ENCODE data around the gene RGS5.

The RGS5 gene

DNA sequence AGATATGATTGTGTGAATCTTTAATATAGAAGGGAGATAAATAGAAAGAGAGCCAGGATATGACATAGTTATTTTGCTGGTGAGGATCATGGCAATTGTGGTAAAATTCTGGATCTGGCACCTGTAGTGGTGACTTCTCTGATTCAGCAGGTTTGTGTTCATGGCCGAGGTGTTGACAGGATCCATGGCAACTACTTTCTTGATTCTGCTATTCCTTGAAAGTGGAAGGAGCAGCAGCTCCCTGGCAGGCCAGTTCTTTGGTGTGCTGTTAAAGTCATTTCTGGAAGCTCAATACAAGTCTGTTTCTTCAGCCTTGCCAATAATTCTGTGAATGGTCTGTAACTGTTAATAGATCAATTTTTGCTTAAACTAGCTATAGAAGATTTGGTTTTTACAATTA is 100.1 kb downstream of the RGS5 start:
- Histone ChIP-seq H3K4me3 (ENCODE audit: insufficient read depth, low read length, poor library complexity, severe bottlenecking) (no peak overlapping the region), H3K9me3 (ENCODE audit: insufficient read depth, low read length) (no peaks in the 10 kb centered on the region), H3K9me2 (replicated peaks; ENCODE audit: insufficient read depth, low read length) (no peaks in the 10 kb centered on the region), H3K27me3 (ENCODE audit: low read length) (no peaks in the 10 kb centered on the region), H3K36me3 (ENCODE audit: low read length) (no peaks in the 10 kb centered on the region), H3K79me2 (ENCODE audit: insufficient read depth, low read length) (no peaks in the 10 kb centered on the region), H3K27ac (ENCODE audit: low read depth, low read length) (no peak overlapping the region), H4K20me1 (ENCODE audit: low read depth, low read length) (no peaks in the 10 kb centered on the region), H2AFZ (ENCODE audit: low read depth, low read length, severe bottlenecking) (no peak overlapping the region), H3F3A (ENCODE audit: insufficient read depth) (no peaks in the 10 kb centered on the region), H3K4me2 (ENCODE audit: low read depth, low read length, poor library complexity, severe bottlenecking) (no peak overlapping the region), H3K9ac (ENCODE audit: low read length) (no peak overlapping the region)
- no peak for TF ChIP-seq EZH2phosphoT487 (conservative IDR thresholded peaks at IDR 0.05; ENCODE audit: low read length)
- TF ChIP-seq, protein P1, sequence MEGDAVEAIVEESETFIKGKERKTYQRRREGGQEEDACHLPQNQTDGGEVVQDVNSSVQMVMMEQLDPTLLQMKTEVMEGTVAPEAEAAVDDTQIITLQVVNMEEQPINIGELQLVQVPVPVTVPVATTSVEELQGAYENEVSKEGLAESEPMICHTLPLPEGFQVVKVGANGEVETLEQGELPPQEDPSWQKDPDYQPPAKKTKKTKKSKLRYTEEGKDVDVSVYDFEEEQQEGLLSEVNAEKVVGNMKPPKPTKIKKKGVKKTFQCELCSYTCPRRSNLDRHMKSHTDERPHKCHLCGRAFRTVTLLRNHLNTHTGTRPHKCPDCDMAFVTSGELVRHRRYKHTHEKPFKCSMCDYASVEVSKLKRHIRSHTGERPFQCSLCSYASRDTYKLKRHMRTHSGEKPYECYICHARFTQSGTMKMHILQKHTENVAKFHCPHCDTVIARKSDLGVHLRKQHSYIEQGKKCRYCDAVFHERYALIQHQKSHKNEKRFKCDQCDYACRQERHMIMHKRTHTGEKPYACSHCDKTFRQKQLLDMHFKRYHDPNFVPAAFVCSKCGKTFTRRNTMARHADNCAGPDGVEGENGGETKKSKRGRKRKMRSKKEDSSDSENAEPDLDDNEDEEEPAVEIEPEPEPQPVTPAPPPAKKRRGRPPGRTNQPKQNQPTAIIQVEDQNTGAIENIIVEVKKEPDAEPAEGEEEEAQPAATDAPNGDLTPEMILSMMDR (IDR thresholded peaks at IDR 0.05; ENCODE audit: insufficient read depth, low read length, poor library complexity, severe bottlenecking) = no peak

DNA sequence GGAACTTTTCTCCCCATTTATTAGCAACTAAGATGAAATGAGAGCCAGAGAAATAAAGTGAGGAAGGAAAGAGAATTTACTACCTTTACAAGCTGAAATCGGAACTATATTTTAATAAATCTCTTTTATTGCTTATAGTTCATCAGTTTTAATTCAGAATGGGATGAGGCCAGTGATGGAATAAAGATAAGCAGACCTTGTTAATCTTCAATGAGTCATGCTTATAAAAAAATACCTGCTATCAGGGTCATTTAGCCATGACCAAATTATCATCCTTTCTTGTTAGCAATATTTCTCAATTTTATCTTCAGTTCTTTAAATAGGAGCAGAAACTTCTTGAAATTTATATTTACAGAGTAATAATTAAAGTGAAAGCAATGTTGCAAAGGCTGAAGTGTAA is 107.5 kb downstream of the RGS5 start:
- Histone ChIP-seq H3K36me3 (ENCODE audit: low read length) (no peaks in the 10 kb centered on the region), H3K9me3 (ENCODE audit: insufficient read depth, low read length) (no peaks in the 10 kb centered on the region), H3K27ac (ENCODE audit: low read depth, low read length) (no peak overlapping the region), H3K9ac (ENCODE audit: low read length) (no peak overlapping the region), H4K20me1 (ENCODE audit: low read depth, low read length) (no peaks in the 10 kb centered on the region), H3K9me2 (replicated peaks; ENCODE audit: insufficient read depth, low read length) (no peaks in the 10 kb centered on the region), H3K4me2 (ENCODE audit: low read depth, low read length, poor library complexity, severe bottlenecking) (no peak overlapping the region), H3K4me3 (ENCODE audit: insufficient read depth, low read length, poor library complexity, severe bottlenecking) (no peak overlapping the region), H3K27me3 (ENCODE audit: low read length) (no peaks in the 10 kb centered on the region), H3K79me2 (ENCODE audit: insufficient read depth, low read length) (no peaks in the 10 kb centered on the region), H2AFZ (ENCODE audit: low read depth, low read length, severe bottlenecking) (no peak overlapping the region), H3F3A (ENCODE audit: insufficient read depth) (no peaks in the 10 kb centered on the region)
- TF ChIP-seq, protein P1 (IDR thresholded peaks at IDR 0.05; ENCODE audit: insufficient read depth, low read length, poor library complexity, severe bottlenecking) = no peak
- no peak for TF ChIP-seq EZH2phosphoT487 (conservative IDR thresholded peaks at IDR 0.05; ENCODE audit: low read length)

DNA sequence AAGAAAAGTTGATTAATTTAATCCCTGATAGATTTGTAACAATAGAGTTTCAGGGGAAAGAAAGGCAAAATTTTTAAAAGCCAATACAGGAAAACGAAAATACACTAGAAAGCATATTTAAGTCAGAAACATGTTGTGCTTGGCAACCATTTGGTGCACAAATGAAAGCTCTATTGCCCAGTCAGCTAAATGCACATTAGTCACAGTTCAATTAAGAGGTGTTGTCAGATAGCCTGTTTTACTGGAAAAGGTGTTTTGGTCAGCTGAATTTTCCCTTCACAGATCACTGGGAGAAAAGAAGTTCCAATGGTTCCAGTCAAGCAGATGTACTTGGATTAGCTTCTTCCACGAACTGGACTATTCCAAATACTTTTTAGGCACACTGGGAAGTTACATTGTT is 108.1 kb downstream of the RGS5 start:
- H3K9ac ChIP-seq (ENCODE audit: low read length) = no peak overlapping the region
- no peak overlapping the region for H3K4me3 ChIP-seq (ENCODE audit: insufficient read depth, low read length, poor library complexity, severe bottlenecking)
- H4K20me1 ChIP-seq (ENCODE audit: low read depth, low read length) = no peaks in the 10 kb centered on the region
- no peaks in the 10 kb centered on the region for H3K9me2 ChIP-seq (replicated peaks; ENCODE audit: insufficient read depth, low read length)
- no peaks in the 10 kb centered on the region for H3K79me2 ChIP-seq (ENCODE audit: insufficient read depth, low read length)
- no peak overlapping the region for H2AFZ ChIP-seq (ENCODE audit: low read depth, low read length, severe bottlenecking)
- H3K36me3 ChIP-seq (ENCODE audit: low read length) = no peaks in the 10 kb centered on the region
- no peak overlapping the region for H3K4me2 ChIP-seq (ENCODE audit: low read depth, low read length, poor library complexity, severe bottlenecking)
- H3K27me3 ChIP-seq (ENCODE audit: low read length) = no peaks in the 10 kb centered on the region
- no peak for TF ChIP-seq EZH2phosphoT487 (conservative IDR thresholded peaks at IDR 0.05; ENCODE audit: low read length)
- TF ChIP-seq, protein P1 (IDR thresholded peaks at IDR 0.05; ENCODE audit: insufficient read depth, low read length, poor library complexity, severe bottlenecking) = no peak
- H3K27ac ChIP-seq (ENCODE audit: low read depth, low read length) = no peak overlapping the region
- H3F3A ChIP-seq (ENCODE audit: insufficient read depth) = no peaks in the 10 kb centered on the region
- H3K9me3 ChIP-seq (ENCODE audit: insufficient read depth, low read length) = no peaks in the 10 kb centered on the region

All from SU-DHL-6 (cell line).